Lower leg skin (tissue), 4 donors: ENCODE results near the gene TNFSF10. TPM values are rescaled to one million over a fixed set of nuclear protein-coding genes. Genes with fewer than 3 reads are reported as not detected.

Experiments used
- DNase-seq, 2 donors: peaks; one replicate each; pipeline ENCODE4 v3.0.0-alpha.2; 2019; ENCODE audit warnings: low spot score in 2 of 2
- H3K4me3 ChIP-seq: fragments of 200-600 bp; sonication (generic); 2 replicates; pipeline ENCODE4 v1.5.1; 2017; ENCODE audit warnings: mild to moderate bottlenecking, low read depth; ENCODE audit not compliant: poor library complexity, severe bottlenecking
- POLR2A ChIP-seq, 2 donors: fragments of 450-650 bp; IDR thresholded peaks; one replicate each; pipeline ENCODE4 v1.6.1; 2016 to 2017; ENCODE audit warnings: antibody characterized with exemption in 2 of 2, mild to moderate bottlenecking in 1 of 2, moderate library complexity in 1 of 2
- WGBS, 2 donors: methylation state at CpG; one replicate each; pipeline ENCODE4 v1.1.5; 2018; 5-methylcytosine and 5-hydroxymethylcytosine counted together
- intact Hi-C: fragments of 100-400 bp; cut with DNase I; formaldehyde crosslinking; loops from one replicate; pipeline ENCODE4 v1.15.0; 2023; ENCODE audit warnings: low total_unique reads
- total RNA-seq, 4 donors: library from RNA; depleted of rRNA; stranded (reverse); fragments of >200 nt; gene quantifications; one replicate each; pipeline ENCODE4 v1.1.0, GENCODE V29; 2016
- TF ChIP-seq, protein P1 (sequence below), 3 donors: fragments of 450-650 bp; IDR thresholded peaks; one replicate each; pipeline ENCODE4 v1.5.1; 2016; ENCODE audit warnings: antibody characterized with exemption in 3 of 3, mild to moderate bottlenecking in 3 of 3, moderate library complexity in 2 of 3

TNFSF10 gene
- total RNA-seq, 4 donors from 2014 or later = 57.5 to 75.2 (median 68.4) TPM

DNA sequence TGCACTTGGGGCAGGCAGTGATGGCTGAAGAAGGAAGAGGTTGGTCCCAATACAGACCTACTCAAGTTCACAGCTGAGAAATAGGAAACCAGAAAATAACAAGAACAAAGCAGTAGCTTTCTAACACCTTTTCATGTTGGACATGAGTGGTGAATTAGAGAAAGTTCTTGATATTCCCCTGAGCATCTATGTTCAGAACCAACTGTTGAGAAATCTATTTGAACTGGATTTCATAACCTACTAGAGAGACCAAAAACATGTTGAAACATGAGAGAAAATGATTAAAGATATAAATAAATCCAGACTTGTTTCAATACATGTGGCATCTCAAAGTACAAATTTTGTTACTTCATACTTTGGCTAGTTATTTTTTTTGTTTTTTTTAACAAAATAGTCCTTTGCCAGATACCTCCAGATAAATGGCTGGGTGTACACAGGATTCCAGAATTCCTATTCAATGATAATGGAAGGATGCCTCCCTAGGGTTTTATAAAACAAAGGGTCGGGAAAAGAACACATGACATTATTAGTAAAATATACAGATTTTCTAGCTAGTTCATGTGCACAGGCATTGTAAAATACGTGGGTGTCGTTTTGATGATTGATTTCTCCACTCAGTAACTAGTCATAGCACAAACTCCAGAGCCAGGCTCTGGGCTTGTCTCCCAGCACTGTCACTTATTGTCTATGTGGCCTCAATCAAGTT lies 34.4 kb upstream of the TNFSF10 start:
- DNase-seq = peak in 1 of 2 donors; percentile 65
- TF ChIP-seq POLR2A (IDR thresholded peaks at IDR 0.05) = no peak
- TF ChIP-seq, protein P1, sequence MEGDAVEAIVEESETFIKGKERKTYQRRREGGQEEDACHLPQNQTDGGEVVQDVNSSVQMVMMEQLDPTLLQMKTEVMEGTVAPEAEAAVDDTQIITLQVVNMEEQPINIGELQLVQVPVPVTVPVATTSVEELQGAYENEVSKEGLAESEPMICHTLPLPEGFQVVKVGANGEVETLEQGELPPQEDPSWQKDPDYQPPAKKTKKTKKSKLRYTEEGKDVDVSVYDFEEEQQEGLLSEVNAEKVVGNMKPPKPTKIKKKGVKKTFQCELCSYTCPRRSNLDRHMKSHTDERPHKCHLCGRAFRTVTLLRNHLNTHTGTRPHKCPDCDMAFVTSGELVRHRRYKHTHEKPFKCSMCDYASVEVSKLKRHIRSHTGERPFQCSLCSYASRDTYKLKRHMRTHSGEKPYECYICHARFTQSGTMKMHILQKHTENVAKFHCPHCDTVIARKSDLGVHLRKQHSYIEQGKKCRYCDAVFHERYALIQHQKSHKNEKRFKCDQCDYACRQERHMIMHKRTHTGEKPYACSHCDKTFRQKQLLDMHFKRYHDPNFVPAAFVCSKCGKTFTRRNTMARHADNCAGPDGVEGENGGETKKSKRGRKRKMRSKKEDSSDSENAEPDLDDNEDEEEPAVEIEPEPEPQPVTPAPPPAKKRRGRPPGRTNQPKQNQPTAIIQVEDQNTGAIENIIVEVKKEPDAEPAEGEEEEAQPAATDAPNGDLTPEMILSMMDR (IDR thresholded peaks at IDR 0.05) = no peak

DNA sequence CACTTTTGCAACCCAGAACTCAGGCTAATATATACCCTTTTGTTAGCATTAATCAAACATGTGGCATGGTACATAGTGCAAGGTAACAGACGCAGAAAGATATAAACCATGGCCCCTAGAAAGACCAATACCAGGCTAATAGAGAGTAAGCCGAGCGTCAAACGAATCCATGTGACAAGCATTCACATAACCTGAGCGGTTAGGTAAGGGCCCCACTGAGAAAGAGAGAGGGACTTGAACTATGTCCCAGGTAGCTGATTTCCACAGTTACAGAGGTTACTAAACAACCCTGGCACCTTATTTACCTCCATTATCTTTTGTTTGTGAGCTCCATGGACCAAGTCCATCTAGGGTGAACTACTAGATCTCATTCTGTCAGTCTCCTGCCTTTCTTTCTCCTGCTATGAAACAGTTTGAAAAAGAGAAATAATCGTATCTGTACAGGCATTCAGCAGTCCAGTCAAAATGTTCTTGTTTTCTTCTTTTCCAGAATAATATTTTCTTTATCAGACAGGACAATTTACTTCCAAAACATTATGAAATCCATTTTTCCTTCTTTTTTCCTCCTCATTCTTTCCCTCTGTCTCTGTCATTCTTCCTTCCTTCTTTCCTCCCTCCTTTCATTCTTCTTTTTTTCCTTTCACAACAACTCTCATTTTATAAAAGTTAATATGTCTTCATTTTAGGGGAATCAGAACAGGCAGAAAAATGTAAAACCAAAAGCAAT lies 30.5 kb upstream of the TNFSF10 start:
- 94 to 97% methylated on average over 6 of the region's 6 CpGs for WGBS, 2 donors

More for the DNA sequence above, 34.4 kb upstream of the TNFSF10 start:
- WGBS, 2 donors = 25% methylated on average over 3 of the region's 3 CpGs
- H3K4me3 ChIP-seq = no peak overlapping the region
- intact Hi-C loops = no loop called here

DNA sequence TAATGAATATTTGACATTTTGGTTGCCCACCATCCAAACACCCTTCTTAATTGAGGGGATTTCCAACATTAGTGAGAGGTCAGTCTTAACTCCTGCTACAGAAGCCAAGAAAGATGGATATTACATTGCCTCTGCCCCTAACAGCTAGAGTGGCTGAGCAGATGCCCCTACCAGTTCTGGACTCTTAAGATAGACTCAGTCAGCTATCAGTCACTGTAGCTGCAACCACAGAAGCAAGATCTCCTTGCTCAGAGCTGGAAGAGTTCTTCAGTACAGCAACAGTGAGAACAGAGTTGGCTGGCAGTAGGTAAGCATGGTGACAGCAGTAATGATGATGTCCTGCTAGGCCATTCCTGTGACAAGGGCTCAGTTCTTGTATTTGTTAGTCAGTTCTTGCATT lies 29.4 kb upstream of the TNFSF10 start:
- no peak overlapping the region for H3K4me3 ChIP-seq
- intact Hi-C loops = no loop called here
- no peak for DNase-seq
- no peak for TF ChIP-seq POLR2A (IDR thresholded peaks at IDR 0.05)

More for the DNA sequence above, 30.5 kb upstream of the TNFSF10 start:
- no peak overlapping the region for H3K4me3 ChIP-seq
- TF ChIP-seq, protein P1 (IDR thresholded peaks at IDR 0.05) = no peak
- TF ChIP-seq POLR2A (IDR thresholded peaks at IDR 0.05) = no peak
- DNase-seq = no peak
- intact Hi-C loops = no loop called here

DNA sequence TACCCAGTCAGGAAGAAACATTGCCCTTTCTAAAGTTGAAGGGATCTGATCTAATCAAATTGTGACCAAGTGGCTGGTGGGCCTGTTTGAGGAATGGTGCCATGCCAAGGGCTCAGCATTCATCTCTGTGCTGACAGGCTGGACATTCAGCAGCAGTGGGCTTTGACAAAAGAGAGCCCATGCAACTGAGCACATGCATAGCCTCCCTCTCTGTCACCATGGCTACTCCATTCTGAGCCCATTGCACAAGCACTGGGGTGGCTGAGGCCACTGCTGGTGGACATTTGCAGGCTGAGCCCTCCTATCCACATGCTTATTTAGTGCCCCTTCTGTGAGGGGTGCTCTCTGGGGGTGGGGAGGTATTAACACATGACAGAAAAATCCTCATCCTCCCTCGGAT lies 28.6 kb upstream of the TNFSF10 start:
- DNase-seq = no peak
- TF ChIP-seq POLR2A (IDR thresholded peaks at IDR 0.05) = no peak
- TF ChIP-seq, protein P1 (IDR thresholded peaks at IDR 0.05) = no peak
- WGBS, 2 donors = 97 to 100% methylated on average over 1 of the region's 1 CpG
- H3K4me3 ChIP-seq = no peak overlapping the region
- intact Hi-C loops = no loop called here

DNA sequence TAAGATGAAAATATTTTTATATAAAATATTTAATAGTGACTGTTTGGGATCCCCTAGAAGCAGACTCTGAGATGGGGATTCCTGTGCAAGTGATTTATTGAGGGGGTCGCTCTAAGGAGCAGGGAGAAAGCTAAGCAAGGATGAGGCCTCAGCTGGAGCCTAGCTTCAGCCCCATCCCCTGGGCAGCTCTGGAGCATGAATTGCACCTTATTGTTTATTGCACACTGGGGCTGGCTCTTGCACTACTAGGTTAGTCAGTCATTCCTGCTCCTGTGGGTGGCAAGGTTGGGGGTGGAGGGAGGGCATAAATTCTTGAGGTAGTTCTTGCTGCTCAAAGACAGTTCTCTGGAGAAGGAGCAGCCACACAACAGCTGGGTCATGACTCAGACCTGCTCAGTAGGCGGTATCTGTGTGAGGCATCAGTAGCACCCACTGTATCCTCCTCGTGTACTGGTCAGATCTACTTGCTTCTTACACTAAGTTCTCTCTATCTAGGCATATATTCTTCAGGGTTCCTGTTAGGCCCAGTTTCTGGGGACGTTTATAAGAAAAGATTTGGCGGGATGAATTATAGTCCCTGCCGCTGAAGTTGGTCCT lies 27.2 kb upstream of the TNFSF10 start:
- H3K4me3 ChIP-seq = no peak overlapping the region
- intact Hi-C loops = no loop called here
- DNase-seq = no peak
- WGBS, 2 donors = 67 to 76% methylated on average over 6 of the region's 6 CpGs
- no peak for TF ChIP-seq POLR2A (IDR thresholded peaks at IDR 0.05)
- TF ChIP-seq, protein P1 (IDR thresholded peaks at IDR 0.05) = no peak

DNA sequence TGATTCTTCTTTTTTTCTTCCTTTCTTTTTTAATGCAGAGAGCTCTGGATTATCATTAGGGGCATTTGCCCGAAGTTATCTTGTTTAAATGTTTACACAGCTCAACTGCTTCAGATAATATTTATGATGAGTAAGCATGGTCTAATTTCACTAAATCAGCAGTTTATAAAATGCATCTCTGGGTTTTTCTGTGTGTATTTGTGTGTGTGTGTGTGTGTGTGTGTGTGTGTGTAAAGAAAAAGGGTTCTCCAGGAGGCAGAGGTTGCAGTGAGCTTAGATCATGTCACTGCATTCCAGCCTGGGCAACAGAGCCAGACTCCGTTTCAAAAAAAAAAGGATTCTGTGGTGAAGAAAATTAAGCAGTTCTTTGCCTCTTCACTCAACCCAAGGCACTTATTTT lies 25.9 kb upstream of the TNFSF10 start:
- H3K4me3 ChIP-seq = no peak overlapping the region
- TF ChIP-seq, protein P1 (IDR thresholded peaks at IDR 0.05) = no peak
- TF ChIP-seq POLR2A (IDR thresholded peaks at IDR 0.05) = no peak
- WGBS, 2 donors = 55 to 58% methylated on average over 2 of the region's 2 CpGs
- no peak for DNase-seq
- intact Hi-C loops = no loop called here
